OCI-LY3 (cell line): Measurements from ENCODE around the gene CDC42BPA.

ENCODE experiments used
- H2AFZ ChIP-seq: fragments of 200-600, 300-600 bp; shearing (Covaris generic); 2 replicates; pipeline ENCODE4 v1.6.0; 2014; ENCODE audit warnings: antibody characterized with exemption, low read depth, low read length
- H3K27ac ChIP-seq: fragments of 200-600, 300-600 bp; sonication (generic); 2 replicates; pipeline ENCODE4 v1.5.1; 2014; ENCODE audit warnings: mild to moderate bottlenecking, low read length, moderate library complexity, mixed read lengths
- H3K27me3 ChIP-seq: fragments of 200-600, 300-600 bp; sonication (generic); 2 replicates; pipeline ENCODE4 v1.6.1; 2014; ENCODE audit warnings: low read depth, low read length, mixed read lengths
- H3K36me3 ChIP-seq: fragments of 200-600, 300-600 bp; sonication (generic); replicated peaks from 2 replicates; pipeline ENCODE3; 2014; ENCODE audit warnings: low read depth, low read length, mixed read lengths
- H3K4me1 ChIP-seq: fragments of 300-600, 200-600 bp; sonication (generic); 2 replicates; pipeline ENCODE4 v1.6.1; 2014; ENCODE audit warnings: low read length, mixed read lengths
- H3K4me2 ChIP-seq: fragments of 200-600, 300-600 bp; sonication (generic); 2 replicates; pipeline ENCODE4 v1.6.1; 2014; ENCODE audit warnings: low read length, mixed read lengths
- H3K4me3 ChIP-seq: fragments of 300-600, 200-600 bp; sonication (generic); 2 replicates; pipeline ENCODE4 v1.5.1; 2014; ENCODE audit warnings: antibody characterized with exemption, mild to moderate bottlenecking, low read length, moderate library complexity
- H3K79me2 ChIP-seq: fragments of 300-600, 200-600 bp; shearing (Covaris generic); 2 replicates; pipeline ENCODE4 v1.6.1; 2014; ENCODE audit warnings: mild to moderate bottlenecking, low read length, mixed read lengths
- H3K9ac ChIP-seq: fragments of 300-600, 200-600 bp; shearing (Covaris generic); 2 replicates; pipeline ENCODE4 v1.6.0; 2014; ENCODE audit warnings: mild to moderate bottlenecking, low read length, moderate library complexity
- H3K9me3 ChIP-seq: fragments of 200-600, 300-600 bp; shearing (Covaris generic); 2 replicates; pipeline ENCODE4 v1.6.1; 2014; ENCODE audit warnings: low read length, mixed read lengths; ENCODE audit not compliant: insufficient read depth
- H4K20me1 ChIP-seq: fragments of 200-600, 300-600 bp; sonication (generic); 2 replicates; pipeline ENCODE4 v1.6.1; 2016; ENCODE audit warnings: low read length, mixed read lengths; ENCODE audit not compliant: insufficient read depth
- EZH2phosphoT487 ChIP-seq: fragments of 200-600 bp; shearing (Covaris generic); IDR thresholded peaks from 2 replicates; pipeline ENCODE4 v1.6.1; 2018; ENCODE audit warnings: antibody characterized with exemption, mixed run types, low read depth
- TF ChIP-seq, protein P1 (sequence below): fragments of 200-600, 300-600 bp; sonication (generic); IDR thresholded peaks from 2 replicates; pipeline ENCODE4 v1.5.1; 2014; ENCODE audit warnings: antibody characterized with exemption, low read length, low read depth

CDC42BPA gene

DNA sequence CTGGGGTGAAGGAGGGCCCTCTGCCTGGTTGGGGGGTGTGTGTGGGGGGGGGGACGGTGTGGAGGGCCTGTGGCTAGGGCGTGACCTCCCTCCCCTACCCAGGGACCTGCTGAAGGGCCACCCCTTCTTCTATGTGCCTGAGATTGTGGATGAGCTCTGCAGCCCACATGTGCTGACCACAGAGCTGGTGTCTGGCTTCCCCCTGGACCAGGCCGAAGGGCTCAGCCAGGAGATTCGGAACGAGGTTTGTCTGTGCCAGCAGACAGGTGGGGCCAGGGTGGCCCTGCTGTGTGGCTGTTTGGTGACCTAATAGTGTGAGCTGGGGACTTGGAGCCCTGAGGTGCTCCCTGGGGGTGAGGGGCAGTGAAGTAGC, 334.3 kb downstream of the CDC42BPA start:
- Histone ChIP-seq H3K79me2 (no peaks in the 10 kb centered on the region), H3K27ac (no peak overlapping the region), H2AFZ (no peak overlapping the region), H3K9ac (no peak overlapping the region), H3K4me1 (no peaks in the 10 kb centered on the region), H4K20me1 (no peaks in the 10 kb centered on the region), H3K9me3 (no peaks in the 10 kb centered on the region), H3K4me2 (no peak overlapping the region), H3K27me3 (no peaks in the 10 kb centered on the region), H3K36me3 (no peaks in the 10 kb centered on the region), H3K4me3 (no peak overlapping the region)
- no peak for TF ChIP-seq EZH2phosphoT487
- TF ChIP-seq, protein P1, sequence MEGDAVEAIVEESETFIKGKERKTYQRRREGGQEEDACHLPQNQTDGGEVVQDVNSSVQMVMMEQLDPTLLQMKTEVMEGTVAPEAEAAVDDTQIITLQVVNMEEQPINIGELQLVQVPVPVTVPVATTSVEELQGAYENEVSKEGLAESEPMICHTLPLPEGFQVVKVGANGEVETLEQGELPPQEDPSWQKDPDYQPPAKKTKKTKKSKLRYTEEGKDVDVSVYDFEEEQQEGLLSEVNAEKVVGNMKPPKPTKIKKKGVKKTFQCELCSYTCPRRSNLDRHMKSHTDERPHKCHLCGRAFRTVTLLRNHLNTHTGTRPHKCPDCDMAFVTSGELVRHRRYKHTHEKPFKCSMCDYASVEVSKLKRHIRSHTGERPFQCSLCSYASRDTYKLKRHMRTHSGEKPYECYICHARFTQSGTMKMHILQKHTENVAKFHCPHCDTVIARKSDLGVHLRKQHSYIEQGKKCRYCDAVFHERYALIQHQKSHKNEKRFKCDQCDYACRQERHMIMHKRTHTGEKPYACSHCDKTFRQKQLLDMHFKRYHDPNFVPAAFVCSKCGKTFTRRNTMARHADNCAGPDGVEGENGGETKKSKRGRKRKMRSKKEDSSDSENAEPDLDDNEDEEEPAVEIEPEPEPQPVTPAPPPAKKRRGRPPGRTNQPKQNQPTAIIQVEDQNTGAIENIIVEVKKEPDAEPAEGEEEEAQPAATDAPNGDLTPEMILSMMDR: no peak

DNA sequence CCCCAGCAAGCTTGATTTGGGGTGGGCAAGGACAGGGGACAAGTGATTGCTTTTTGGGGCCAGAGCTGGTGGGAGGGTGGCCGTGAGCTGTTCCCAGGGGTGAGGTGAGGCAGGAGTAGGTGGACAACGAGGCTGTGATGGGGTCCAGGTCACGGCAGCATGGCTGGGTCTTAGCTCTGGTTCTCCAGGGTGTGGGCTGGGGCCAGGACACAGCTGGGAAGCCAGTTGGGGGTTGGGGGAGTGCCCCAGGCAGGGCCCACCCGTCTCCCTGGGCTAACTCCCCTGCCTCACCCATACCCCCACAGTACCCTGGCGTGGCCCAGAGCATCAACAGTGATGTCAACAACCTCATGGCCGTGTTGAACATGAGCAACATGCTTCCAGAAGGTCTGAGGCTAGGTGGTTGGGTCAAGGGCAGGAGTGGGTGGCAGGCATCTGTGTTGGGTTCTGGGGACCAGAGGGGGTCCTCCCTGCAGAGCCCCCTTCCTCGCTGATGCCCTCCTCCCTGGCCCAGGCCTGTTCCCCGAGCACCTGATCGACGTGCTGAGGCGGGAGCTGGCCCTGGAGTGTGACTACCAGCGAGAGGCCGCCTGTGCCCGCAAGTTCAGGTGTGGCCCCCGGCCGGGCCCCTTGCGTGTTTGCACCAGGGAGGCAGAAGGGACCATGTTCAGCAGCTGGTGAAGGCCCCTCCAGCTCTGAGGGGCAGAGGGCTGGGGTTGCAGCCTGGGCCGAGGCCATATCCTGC, 334.9 kb downstream of the CDC42BPA start:
- Histone ChIP-seq H3K27me3 (no peaks in the 10 kb centered on the region), H3K36me3 (no peaks in the 10 kb centered on the region), H2AFZ (no peak overlapping the region), H3K4me3 (no peak overlapping the region), H3K79me2 (no peaks in the 10 kb centered on the region), H3K4me2 (no peak overlapping the region), H3K4me1 (no peaks in the 10 kb centered on the region), H3K9ac (no peak overlapping the region), H4K20me1 (no peaks in the 10 kb centered on the region), H3K9me3 (no peaks in the 10 kb centered on the region), H3K27ac (no peak overlapping the region)
- no peak for TF ChIP-seq EZH2phosphoT487
- TF ChIP-seq, protein P1: no peak

DNA sequence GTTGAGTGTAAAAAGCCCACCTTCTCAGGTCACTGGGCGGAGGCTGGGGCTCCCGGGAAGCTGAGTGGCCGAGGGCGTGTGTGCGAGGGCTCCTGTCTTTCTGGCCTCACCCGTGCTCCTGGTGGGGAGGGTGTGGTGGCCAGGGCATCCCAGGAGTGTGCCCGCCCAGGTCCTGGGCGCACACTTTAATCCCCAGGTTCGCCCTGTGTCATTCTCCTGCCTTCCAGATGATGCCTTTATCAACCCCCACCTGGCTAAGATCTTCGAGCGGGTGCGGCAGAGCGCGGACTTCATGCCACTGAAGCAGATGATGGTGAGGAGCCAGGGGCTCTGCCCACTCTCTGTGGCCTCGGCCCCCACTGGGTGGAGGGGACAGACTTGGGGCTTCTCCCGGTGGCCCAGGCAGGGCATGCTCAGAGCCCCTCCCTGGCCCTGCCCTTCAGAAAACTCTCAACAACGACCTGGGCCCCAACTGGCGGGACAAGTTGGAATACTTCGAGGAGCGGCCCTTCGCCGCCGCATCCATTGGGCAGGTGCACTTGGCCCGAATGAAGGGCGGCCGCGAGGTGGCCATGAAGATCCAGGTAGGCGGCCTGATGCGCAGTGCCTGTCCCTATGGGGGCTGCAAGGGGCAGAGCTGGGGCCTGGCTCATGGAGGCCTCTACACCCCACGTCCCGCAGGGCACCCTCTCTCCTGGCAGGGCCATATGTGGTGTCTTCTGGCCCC, 335.7 kb downstream of the CDC42BPA start:
- Histone ChIP-seq H3K4me3 (no peak overlapping the region), H4K20me1 (no peaks in the 10 kb centered on the region), H3K4me2 (no peak overlapping the region), H3K79me2 (no peaks in the 10 kb centered on the region), H3K27me3 (no peaks in the 10 kb centered on the region), H3K9ac (no peak overlapping the region), H3K36me3 (peaks cover 4% of the 10 kb centered on the region), H3K27ac (no peak overlapping the region), H2AFZ (no peak overlapping the region), H3K4me1 (no peaks in the 10 kb centered on the region), H3K9me3 (no peaks in the 10 kb centered on the region)
- TF ChIP-seq, protein P1: no peak
- no peak for TF ChIP-seq EZH2phosphoT487

GRCh38 chr1:226981838-226982237, 336.5 kb downstream of the CDC42BPA start:
- Histone ChIP-seq H3K9me3 (no peaks in the 10 kb centered on the region), H3K36me3 (peaks cover 5% of the 10 kb centered on the region), H3K27me3 (no peaks in the 10 kb centered on the region), H3K27ac (no peak overlapping the region), H3K4me1 (no peaks in the 10 kb centered on the region), H3K9ac (no peak overlapping the region), H3K4me3 (no peak overlapping the region), H2AFZ (no peak overlapping the region), H3K79me2 (no peaks in the 10 kb centered on the region), H3K4me2 (no peak overlapping the region), H4K20me1 (no peaks in the 10 kb centered on the region)
- TF ChIP-seq, protein P1: no peak
- TF ChIP-seq EZH2phosphoT487: no peak
